CD4-positive, alpha-beta T cell treated with Interleukin-15 for 1 hour (primary cell): ENCODE data around the gene NR4A2.
"Not testable (repeated sequence)": the region's sequence is repeated elsewhere in the genome, so short reads cannot be mapped to it uniquely, and the experiment has no call there.

Experiments used
- DNase-seq: peaks from one replicate; pipeline ENCODE4 v3.0.0-alpha.2; 2020

Gene NR4A2

GRCh38 chr2:156320486-156321098 is 11.9 kb downstream of the NR4A2 start:
- no peak for DNase-seq

- no peak for DNase-seq
Observed at GRCh38 chr2:156319811-156320485, 12.6 kb downstream of the NR4A2 start.

- no peak for DNase-seq
Observed at GRCh38 chr2:156317631-156318030, 14.9 kb downstream of the NR4A2 start.

- no peak for DNase-seq
Observed at GRCh38 chr2:156311976-156312375, 20.5 kb downstream of the NR4A2 start.

- DNase-seq = no peak
Observed at GRCh38 chr2:156310773-156311172, 21.7 kb downstream of the NR4A2 start.

GRCh38 chr2:156309917-156310316 is 22.6 kb downstream of the NR4A2 start:
- no peak for DNase-seq

- DNase-seq = no peak
Observed at GRCh38 chr2:156309167-156309566, 23.4 kb downstream of the NR4A2 start.

GRCh38 chr2:156306821-156307220 is 25.7 kb downstream of the NR4A2 start:
- no peak for DNase-seq

GRCh38 chr2:156305121-156305520 is 27.4 kb downstream of the NR4A2 start:
- DNase-seq = no peak

GRCh38 chr2:156300337-156300736 is 32.2 kb downstream of the NR4A2 start:
- no peak for DNase-seq

- no peak for DNase-seq
Observed at GRCh38 chr2:156294945-156295580, 37.5 kb downstream of the NR4A2 start.

GRCh38 chr2:156293382-156293781 is 39.1 kb downstream of the NR4A2 start:
- not testable (repeated sequence) for DNase-seq

GRCh38 chr2:156279446-156280150 is 52.9 kb downstream of the NR4A2 start:
- DNase-seq = no peak
